H9 (cell line): ENCODE results near the gene RALBP1. TPM values are rescaled to one million over a fixed set of nuclear protein-coding genes. Genes with fewer than 3 reads are reported as not detected.

Source experiments
- DNase-seq: peaks from one replicate; pipeline ENCODE4 v3.0.0-alpha.2; 2017
- H2AFZ ChIP-seq: one replicate; pipeline ENCODE4 v1.6.1; 2013; ENCODE audit warnings: mild to moderate bottlenecking, low read length, control low read depth, moderate library complexity
- H2AK5ac ChIP-seq: 2 replicates; pipeline ENCODE4 v1.6.1; 2013; ENCODE audit warnings: low read length, control low read depth, mixed read lengths; ENCODE audit not compliant: insufficient read length
- H2BK120ac ChIP-seq: one replicate; pipeline ENCODE4 v1.6.1; 2013; ENCODE audit warnings: low read depth, mild to moderate bottlenecking, low read length, control low read depth, inconsistent platforms; ENCODE audit not compliant: poor library complexity, severe bottlenecking
- H2BK12ac ChIP-seq: 2 replicates; pipeline ENCODE4 v1.6.1; 2013; ENCODE audit warnings: low read length, control low read depth, mixed read lengths, low read depth; ENCODE audit not compliant: insufficient read length
- H2BK15ac ChIP-seq: 2 replicates; pipeline ENCODE4 v1.6.1; 2013; ENCODE audit warnings: low read depth, low read length, control low read depth
- H2BK20ac ChIP-seq: one replicate; pipeline ENCODE4 v1.6.1; 2013; ENCODE audit warnings: low read depth, mild to moderate bottlenecking, low read length, control low read depth, inconsistent platforms; ENCODE audit not compliant: poor library complexity, severe bottlenecking
- H2BK5ac ChIP-seq: 2 replicates; pipeline ENCODE4 v1.6.1; 2013; ENCODE audit warnings: low read length, control low read depth, mixed read lengths; ENCODE audit not compliant: insufficient read length
- H3K14ac ChIP-seq: 2 replicates; pipeline ENCODE4 v1.6.1; 2013; ENCODE audit warnings: low read length, control low read depth; ENCODE audit not compliant: insufficient read depth
- H3K18ac ChIP-seq: 2 replicates; pipeline ENCODE4 v1.6.1; 2013; ENCODE audit warnings: low read depth, mild to moderate bottlenecking, mixed read lengths, low read length, control low read depth; ENCODE audit not compliant: insufficient read length
- H3K23ac ChIP-seq: 2 replicates; pipeline ENCODE4 v1.6.1; 2013; ENCODE audit warnings: low read length, control low read depth, mixed read lengths, low read depth; ENCODE audit not compliant: insufficient read length
- H3K23me2 ChIP-seq: 2 replicates; pipeline ENCODE4 v1.6.1; 2013; ENCODE audit warnings: low read depth, mild to moderate bottlenecking, mixed read lengths, low read length, control low read depth; ENCODE audit not compliant: insufficient read length, poor library complexity, severe bottlenecking
- H3K27ac ChIP-seq: 2 replicates; pipeline ENCODE4 v1.5.1; 2013; ENCODE audit warnings: low read length, control low read depth, mixed read lengths, low read depth; ENCODE audit not compliant: insufficient read length
- H3K27me3 ChIP-seq: 2 replicates; pipeline ENCODE4 v1.6.1; 2013; ENCODE audit warnings: low read length, control low read depth, inconsistent platforms; ENCODE audit not compliant: insufficient read depth
- H3K4ac ChIP-seq: 2 replicates; pipeline ENCODE4 v1.6.1; 2013; ENCODE audit warnings: low read depth, mild to moderate bottlenecking, control low read depth, inconsistent platforms, low read length, moderate library complexity
- H3K4me1 ChIP-seq: 2 replicates; pipeline ENCODE4 v1.6.1; 2013; ENCODE audit warnings: low read length, control low read depth, inconsistent platforms; ENCODE audit not compliant: insufficient read depth
- H3K4me2 ChIP-seq: 2 replicates; pipeline ENCODE4 v1.6.1; 2013; ENCODE audit warnings: low read length, control low read depth, mixed read lengths; ENCODE audit not compliant: insufficient read length, insufficient read depth
- H3K56ac ChIP-seq: 2 replicates; pipeline ENCODE4 v1.6.1; 2013; ENCODE audit warnings: low read depth, mild to moderate bottlenecking, mixed read lengths, low read length, control low read depth; ENCODE audit not compliant: insufficient read length
- H3K79me1 ChIP-seq: 2 replicates; pipeline ENCODE4 v1.6.1; 2013; ENCODE audit warnings: low read depth, mild to moderate bottlenecking, moderate library complexity, low read length, control low read depth, inconsistent platforms; ENCODE audit not compliant: insufficient read depth, poor library complexity, severe bottlenecking
- H3K79me2 ChIP-seq: 2 replicates; pipeline ENCODE4 v1.6.1; 2013; ENCODE audit warnings: low read length, control low read depth, inconsistent platforms; ENCODE audit not compliant: insufficient read depth
- H3K9ac ChIP-seq: 2 replicates; pipeline ENCODE4 v1.6.1; 2013; ENCODE audit warnings: low read length, control low read depth, mixed read lengths; ENCODE audit not compliant: insufficient read length; ENCODE audit errors: extremely low read depth
- H3K9me3 ChIP-seq: one replicate; pipeline ENCODE4 v1.6.1; 2013; ENCODE audit warnings: low read depth, low read length, inconsistent platforms; ENCODE audit not compliant: control insufficient read depth
- H3T11ph ChIP-seq: one replicate; pipeline ENCODE4 v1.6.1; 2013; ENCODE audit warnings: mild to moderate bottlenecking, low read length, control low read depth, inconsistent platforms
- H4K20me1 ChIP-seq: one replicate; pipeline ENCODE4 v1.6.1; 2013; ENCODE audit not compliant: control insufficient read depth, insufficient read length, insufficient read depth
- H4K5ac ChIP-seq: 2 replicates; pipeline ENCODE4 v1.6.1; 2013; ENCODE audit warnings: low read depth, mild to moderate bottlenecking, mixed read lengths, low read length, control low read depth; ENCODE audit not compliant: insufficient read length
- H4K8ac ChIP-seq: replicated peaks from 2 replicates; pipeline ENCODE4 v1.6.1; 2013; ENCODE audit warnings: low read length, control low read depth, mixed read lengths, low read depth; ENCODE audit not compliant: insufficient read length
- H4K91ac ChIP-seq: 2 replicates; pipeline ENCODE4 v1.6.1; 2013; ENCODE audit warnings: low read depth, mild to moderate bottlenecking, moderate library complexity, mixed read lengths, low read length, control low read depth; ENCODE audit not compliant: insufficient read length
- H3K27ac Mint-ChIP-seq, 3 experiments: 2 replicates in 2 of 3; 3 replicates in 1 of 3; pipeline ENCODE4 v1.8.0; 2020 to 2021; ENCODE audit warnings: mixed read lengths in 3 of 3, mild to moderate bottlenecking in 1 of 3, moderate library complexity in 1 of 3
- H3K27me3 Mint-ChIP-seq: 2 replicates; pipeline ENCODE4 v1.8.0; 2021; ENCODE audit warnings: low read depth, mild to moderate bottlenecking, moderate library complexity, mixed read lengths
- H3K36me3 Mint-ChIP-seq, 3 experiments: 2 replicates in 2 of 3; 3 replicates in 1 of 3; pipeline ENCODE4 v1.8.0; 2020 to 2021; ENCODE audit warnings: low read depth in 3 of 3, mixed read lengths in 3 of 3; ENCODE audit not compliant: insufficient read depth in 1 of 3
- H3K4me1 Mint-ChIP-seq, 2 experiments: 2 replicates each; pipeline ENCODE4 v1.8.0; 2020; ENCODE audit warnings: mixed read lengths in 2 of 2
- H3K4me3 Mint-ChIP-seq, 2 experiments: 2 replicates in 1 of 2; 3 replicates in 1 of 2; pipeline ENCODE4 v1.8.0; 2020 to 2021; ENCODE audit warnings: mild to moderate bottlenecking in 2 of 2, mixed read lengths in 2 of 2, moderate library complexity in 1 of 2
- H3K9me3 Mint-ChIP-seq, 2 experiments: 2 replicates in 1 of 2; 3 replicates in 1 of 2; pipeline ENCODE4 v1.8.0; 2020; ENCODE audit warnings: mild to moderate bottlenecking in 2 of 2, mixed read lengths in 2 of 2, moderate library complexity in 1 of 2
- CTCF ChIP-seq: fragments of 200-600 bp; sonication (generic); conservative IDR thresholded peaks from 3 replicates; pipeline ENCODE4 v1.8.0; 2021; ENCODE audit warnings: antibody characterized with exemption, mild to moderate bottlenecking
- WGBS: extraction: QIAGEN DNeasy Blood & Tissue Kit; methylation state at CpG from one replicate; pipeline ENCODE4 v1.1.7; 2013; ENCODE audit warnings: missing lambda C conversion rate, low lambda C conversion rate, mixed read lengths; ENCODE audit not compliant: insufficient read length; ENCODE audit errors: extremely low coverage; 5-methylcytosine and 5-hydroxymethylcytosine counted together
- total RNA-seq: library from RNA; stranded (reverse); gene quantifications from 2 replicates; pipeline ENCODE4 v1.2.1, GENCODE V29; 2021

RALBP1 gene
- total RNA-seq, 1 experiment from 2014 or later = 51.0 TPM

GRCh38 chr18:9428862-9429661 is 46.3 kb upstream of the RALBP1 start:
- H3K9ac ChIP-seq = no peak overlapping the region
- Mint-ChIP-seq H3K4me1 (peaks cover 8 to 10% of the 10 kb centered on the region in 2 experiments), H3K9me3 (peaks cover 10 to 13% of the 10 kb centered on the region in 2 experiments; a peak in 3 of 5 replicates)

More at GRCh38 chr18:9428862-9429661, 46.3 kb upstream of the RALBP1 start:
- Histone ChIP-seq H4K5ac (no peak overlapping the region), H2BK12ac (no peak overlapping the region), H3K4me2 (no peak overlapping the region), H2BK5ac (no peak overlapping the region), H3K14ac (no peak overlapping the region), H3K23me2 (no peaks in the 10 kb centered on the region), H4K20me1 (no peaks in the 10 kb centered on the region), H3K23ac (no peak overlapping the region), H3T11ph (no peak overlapping the region), H3K27ac (no peak overlapping the region), H3K18ac (no peak overlapping the region), H3K79me2 (no peaks in the 10 kb centered on the region), H2BK15ac (no peak overlapping the region), H4K91ac (no peak overlapping the region), H3K9me3 (no peaks in the 10 kb centered on the region), H2BK20ac (no peak overlapping the region), H4K8ac (no peak overlapping the region), H3K79me1 (no peaks in the 10 kb centered on the region), H3K56ac (no peak overlapping the region), H3K4me1 (peaks cover 3% of the 10 kb centered on the region; the same call in 1 of the 2 replicates), H3K4ac (no peak overlapping the region), H2AFZ (no peak overlapping the region), H3K27me3 (no peaks in the 10 kb centered on the region), H2BK120ac (no peak overlapping the region), H2AK5ac (no peak overlapping the region)
- WGBS = no CpG with 5 or more reads among the region's 6 CpGs
- no peak overlapping the region for H3K4me3 Mint-ChIP-seq
- DNase-seq = no peak
- peaks cover 2% of the 10 kb centered on the region; the same call in 1 of the 2 replicates for H3K27me3 Mint-ChIP-seq
- H3K27ac Mint-ChIP-seq = no peak overlapping the region
- peaks cover 1 to 15% (median 3%) of the 10 kb centered on the region in 3 experiments; a peak in 4 of 7 replicates for H3K36me3 Mint-ChIP-seq
- TF ChIP-seq CTCF = no peak
